HCT116 (cell line): ENCODE results near the gene CERS6. TPM values are rescaled to one million over a fixed set of nuclear protein-coding genes. Genes with fewer than 3 reads are reported as not detected.
A peak's percentile ranks its signal among the peaks of the same experiment; 100 is the strongest.
"Not testable (repeated sequence)": the region's sequence is repeated elsewhere in the genome, so short reads cannot be mapped to it uniquely, and the experiment has no call there.

Source experiments
- ATAC-seq: fragments of 200-7000 bp; cut with Tn5 transposase; 2 replicates; pipeline ENCODE4 v1.9.1; 2020; ENCODE audit warnings: mild to moderate bottlenecking, moderate library complexity
- BruUV-seq: library from RNA; stranded (reverse); fragments of 400-500 nt; replicated peaks from 2 replicates; lab custom pipeline; 2021; lab: Mats Ljungman, UMichigan
- CTCF ChIA-PET: fragments of 300-600 bp; sonication (Branson Sonifier 250); formaldehyde crosslinking; loops from one replicate; lab custom pipeline; 2021; ENCODE audit warnings: antibody characterized with exemption; lab: Charles Lee
- POLR2A ChIA-PET: fragments of 300-600, 350-600 bp; sonication (Branson Sonifier 250); formaldehyde crosslinking; loops from one replicate; lab custom pipeline; 2021; ENCODE audit warnings: antibody characterized with exemption; lab: Charles Lee
- RAD21 ChIA-PET, 2 experiments: fragments of 300-600 bp; sonication (Branson Sonifier 250); formaldehyde crosslinking; loops; one replicate each; lab custom pipeline; 2023; ENCODE audit warnings: low total read pairs in 2 of 2; ENCODE audit not compliant: uncharacterized antibody in 2 of 2, unreplicated experiment in 2 of 2, low non-redundant PET in 1 of 2; lab: Charles Lee
- DNase-seq: peaks from one replicate; pipeline ENCODE4 v3.0.0-alpha.2; 2010; ENCODE audit warnings: low read depth, low spot score
- H2AFZ ChIP-seq: fragments of 200-600 bp; shearing (Covaris generic), sonication (generic); 2 replicates; pipeline ENCODE4 v1.6.1; 2017; ENCODE audit warnings: low read depth, mixed run types, mixed read lengths, antibody characterized with exemption, low read length; ENCODE audit not compliant: poor library complexity, severe bottlenecking
- H3K27ac ChIP-seq: 2 replicates; pipeline ENCODE4 v1.5.1; 2012; ENCODE audit warnings: low read depth, low read length
- H3K27me3 ChIP-seq: fragments of 200-600 bp; sonication (generic); 2 replicates; pipeline ENCODE4 v1.6.1; 2016; ENCODE audit warnings: mixed run types, low read length, mixed read lengths; ENCODE audit not compliant: insufficient read depth
- H3K36me3 ChIP-seq, 2 experiments: fragments of 200-500 bp in 1 of 2; fragments of 200-600 bp in 1 of 2; sonication (Bioruptor generic) in 1 of 2; sonication (generic) in 1 of 2; 2 replicates each; pipeline versions ENCODE4 v1.5.1 to v1.6.1; 2014 to 2016; ENCODE audit warnings: low read length in 2 of 2, inconsistent platforms in 1 of 2, mixed read lengths in 1 of 2, mixed run types in 1 of 2; ENCODE audit not compliant: insufficient read depth in 2 of 2, control insufficient read depth in 1 of 2
- H3K4me1 ChIP-seq, 2 experiments: fragments of 200-600 bp in 1 of 2; sonication (generic) in 1 of 2; 2 replicates each; pipeline versions ENCODE4 v1.5.1 to v1.6.1; 2012 to 2017; ENCODE audit warnings: low read length in 2 of 2, inconsistent platforms in 1 of 2, mild to moderate bottlenecking in 1 of 2, mixed read lengths in 1 of 2, mixed run types in 1 of 2, moderate library complexity in 1 of 2; ENCODE audit not compliant: insufficient read depth in 2 of 2, control insufficient read depth in 1 of 2
- H3K4me2 ChIP-seq: fragments of 200-600 bp; sonication (generic); 2 replicates; pipeline ENCODE4 v1.6.1; 2017; ENCODE audit warnings: mixed run types, low read length, mixed read lengths
- H3K4me3 ChIP-seq, 2 experiments: fragments of 200-600 bp in 1 of 2; sonication (generic) in 1 of 2; replicated peaks in 1 of 2; 2 replicates each; pipeline ENCODE4 v1.5.1; 2011 to 2016; ENCODE audit warnings: low read length in 2 of 2, control low read depth in 1 of 2, low read depth in 1 of 2, mild to moderate bottlenecking in 1 of 2, mixed read lengths in 1 of 2, mixed run types in 1 of 2
- H3K79me2 ChIP-seq: fragments of 200-600 bp; sonication (generic); 2 replicates; pipeline ENCODE4 v1.6.1; 2017; ENCODE audit warnings: mild to moderate bottlenecking, mixed run types, low read length, moderate library complexity, mixed read lengths; ENCODE audit not compliant: insufficient read depth
- H3K9ac ChIP-seq: fragments of 200-600 bp; sonication (generic); 2 replicates; pipeline ENCODE4 v1.6.1; 2016; ENCODE audit warnings: low read length, mixed read lengths
- H3K9me2 ChIP-seq: fragments of 200-600 bp; sonication (generic), shearing (Covaris generic); 2 replicates; pipeline ENCODE4 v1.6.1; 2017; ENCODE audit warnings: mixed run types, mild to moderate bottlenecking, moderate library complexity; ENCODE audit not compliant: insufficient read depth
- H3K9me3 ChIP-seq, 2 experiments: fragments of 200-500 bp in 1 of 2; fragments of 200-600 bp in 1 of 2; sonication (Bioruptor generic) in 1 of 2; sonication (generic) in 1 of 2; 2 replicates each; pipeline ENCODE4 v1.6.1; 2014 to 2017; ENCODE audit warnings: low read length in 2 of 2, mixed read lengths in 2 of 2, inconsistent platforms in 1 of 2, low read depth in 1 of 2, mild to moderate bottlenecking in 1 of 2, mixed run types in 1 of 2, moderate library complexity in 1 of 2; ENCODE audit not compliant: control insufficient read depth in 1 of 2, insufficient read depth in 1 of 2
- H4K20me1 ChIP-seq: fragments of 200-600 bp; sonication (generic), shearing (Covaris generic); 2 replicates; pipeline ENCODE4 v1.6.1; 2017; ENCODE audit warnings: mixed run types, mild to moderate bottlenecking, moderate library complexity; ENCODE audit not compliant: insufficient read depth
- CTCF ChIP-seq, 3 experiments: fragments of 200-600 bp in 1 of 3; sonication (generic) in 1 of 3; IDR thresholded peaks in 2 of 3; conservative IDR thresholded peaks in 1 of 3; 2 replicates each; pipeline ENCODE4 v1.5.1; 2012 to 2017; ENCODE audit warnings: low read depth in 2 of 3, low read length in 2 of 3, antibody characterized with exemption in 1 of 3, borderline replicate concordance in 1 of 3, control low read depth in 1 of 3, mild to moderate bottlenecking in 1 of 3, mixed read lengths in 1 of 3, mixed run types in 1 of 3, moderate library complexity in 1 of 3; ENCODE audit not compliant: insufficient read depth in 1 of 3
- RAD21 ChIP-seq: IDR thresholded peaks from 2 replicates; pipeline ENCODE4 v1.6.1; 2012; ENCODE audit warnings: low read depth, mild to moderate bottlenecking
- SRF ChIP-seq: IDR thresholded peaks from 2 replicates; pipeline ENCODE4 v1.6.1; 2012; ENCODE audit warnings: low read depth
- intact Hi-C: fragments of 100-400 bp; cut with micrococcal nuclease; formaldehyde crosslinking; loops from 2 replicates; pipeline ENCODE4 v1.10.0; 2022
- total RNA-seq: library from RNA; stranded (reverse); gene quantifications from one replicate; pipeline ENCODE4 v1.2.1, GENCODE V29; 2021; ENCODE audit not compliant: unreplicated experiment

Gene CERS6
- total RNA-seq, 1 experiment from 2014 or later: 37.0 TPM

- H4K20me1 ChIP-seq, H3K36me3 ChIP-seq, H3K27ac ChIP-seq, H3K4me2 ChIP-seq, H3K4me3 ChIP-seq, H3K9me3 ChIP-seq, H3K9me2 ChIP-seq, DNase-seq, H3K9ac ChIP-seq, H2AFZ ChIP-seq, POLR2A ChIA-PET, BruUV-seq, H3K27me3 ChIP-seq, intact Hi-C loops, ATAC-seq: not testable (repeated sequence)
- RAD21 ChIA-PET: interaction anchor here in 1 of 2 experiments (0.6 kb wide), 1 partner anchor 52 kb away, joined by 3 read pairs; no protein-coding TSS in a partner anchor
- Histone ChIP-seq H3K4me1 (peaks cover 5 to 17% of the 10 kb centered on the region in 2 experiments; a peak in 1 of 4 replicates), H3K79me2 (peaks cover 76% of the 10 kb centered on the region)
- CTCF ChIA-PET: interaction anchor here (1.2 kb wide), 1 partner anchor 167 kb away, joined by 3 read pairs; no protein-coding TSS in a partner anchor
These were observed 37.1 kb downstream of the CERS6 start for GRCh38 chr2:168493219-168493618.

- DNase-seq (peak; percentile 13), ATAC-seq (peak; percentile 94)
- H3K9ac ChIP-seq: no peak overlapping the region
- no peaks in the 10 kb centered on the region for H3K36me3 ChIP-seq
- H2AFZ ChIP-seq: no peak overlapping the region
- intact Hi-C loops: no loop called here
- no peak overlapping the region for H3K4me3 ChIP-seq
- H3K4me2 ChIP-seq: no peak overlapping the region
- peak; percentile 26; the same call in 1 of the 2 replicates for TF ChIP-seq RAD21
- no peak for TF ChIP-seq SRF
- peak in 2 of 3 experiments; percentile 51 to 57; a peak in 4 of 6 replicates for TF ChIP-seq CTCF (IDR thresholded peaks at IDR 0.05 in 2 of 3, conservative IDR thresholded peaks at IDR 0.05 in 1 of 3; ENCODE audit: borderline replicate concordance in 1 of 3, insufficient read depth in 1 of 3, low read depth in 2 of 3, low read length in 2 of 3)
- ChIA-PET CTCF (interaction anchor here (1.2 kb wide), 2 partner anchors 11 to 166 kb away, joined by 3 to 5 read pairs; no protein-coding TSS in a partner anchor), RAD21 (no interaction called here), POLR2A (no interaction called here)
- H3K79me2 ChIP-seq: peaks cover 69% of the 10 kb centered on the region
- H4K20me1 ChIP-seq: peaks cover 5% of the 10 kb centered on the region; the same call in 1 of the 2 replicates
- no peaks in the 10 kb centered on the region for H3K9me3 ChIP-seq
- H3K27ac ChIP-seq: no peak overlapping the region
- BruUV-seq: no TSS peak
- no peaks in the 10 kb centered on the region for H3K9me2 ChIP-seq
- H3K27me3 ChIP-seq: no peaks in the 10 kb centered on the region
- H3K4me1 ChIP-seq: peaks cover 5 to 16% of the 10 kb centered on the region in 2 experiments; a peak in 1 of 4 replicates
These were observed 38.2 kb downstream of the CERS6 start for GRCh38 chr2:168494190-168494711.
